Measurements from ENCODE around the gene ANKRD1. TPM values are rescaled to one million over a fixed set of nuclear protein-coding genes. Genes with fewer than 3 reads are reported as not detected.

Gene ANKRD1
- total RNA-seq, 1 experiment from 2014 or later = 0.26 TPM

GRCh38 chr10:90889636-90890035 lies 31.3 kb downstream of the ANKRD1 start:
- POLR2A ChIA-PET = no interaction called here
- ATAC-seq (no peak), DNase-seq (ENCODE audit: low read depth, low spot score) (no peak)
- no peaks in the 10 kb centered on the region for H3K9me3 ChIP-seq (ENCODE audit: control insufficient read depth, insufficient read depth, low read depth, low read length)
- H3K4me3 ChIP-seq (ENCODE audit: low read depth in 2 of 2, low read length in 2 of 2) = no peak overlapping the region
- no peaks in the 10 kb centered on the region for H3K4me1 ChIP-seq (ENCODE audit: control insufficient read depth, insufficient read depth, low read length)
- in situ Hi-C loops (cut with HindIII; ENCODE audit: low pct_unique_long_range_greater_than_20kb, low sequenced_read_pairs) = no loop called here
- TF ChIP-seq SIN3A (IDR thresholded peaks at IDR 0.05; ENCODE audit: borderline replicate concordance, insufficient read depth, low read depth, low read length) (no peak), POLR2AphosphoS5 (IDR thresholded peaks at IDR 0.05; ENCODE audit: low read depth, low read length) (no peak), TCF7L2 (IDR thresholded peaks at IDR 0.05; ENCODE audit: low read depth, low read length) (no peak), REST (IDR thresholded peaks at IDR 0.05; ENCODE audit: insufficient read depth in 1 of 2, low read depth in 2 of 2, low read length in 1 of 2) (no peak)
- TF ChIP-seq, protein P1, sequence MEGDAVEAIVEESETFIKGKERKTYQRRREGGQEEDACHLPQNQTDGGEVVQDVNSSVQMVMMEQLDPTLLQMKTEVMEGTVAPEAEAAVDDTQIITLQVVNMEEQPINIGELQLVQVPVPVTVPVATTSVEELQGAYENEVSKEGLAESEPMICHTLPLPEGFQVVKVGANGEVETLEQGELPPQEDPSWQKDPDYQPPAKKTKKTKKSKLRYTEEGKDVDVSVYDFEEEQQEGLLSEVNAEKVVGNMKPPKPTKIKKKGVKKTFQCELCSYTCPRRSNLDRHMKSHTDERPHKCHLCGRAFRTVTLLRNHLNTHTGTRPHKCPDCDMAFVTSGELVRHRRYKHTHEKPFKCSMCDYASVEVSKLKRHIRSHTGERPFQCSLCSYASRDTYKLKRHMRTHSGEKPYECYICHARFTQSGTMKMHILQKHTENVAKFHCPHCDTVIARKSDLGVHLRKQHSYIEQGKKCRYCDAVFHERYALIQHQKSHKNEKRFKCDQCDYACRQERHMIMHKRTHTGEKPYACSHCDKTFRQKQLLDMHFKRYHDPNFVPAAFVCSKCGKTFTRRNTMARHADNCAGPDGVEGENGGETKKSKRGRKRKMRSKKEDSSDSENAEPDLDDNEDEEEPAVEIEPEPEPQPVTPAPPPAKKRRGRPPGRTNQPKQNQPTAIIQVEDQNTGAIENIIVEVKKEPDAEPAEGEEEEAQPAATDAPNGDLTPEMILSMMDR (IDR thresholded peaks at IDR 0.05) = no peak
- intact Hi-C loops (cut with micrococcal nuclease; ENCODE audit: unreplicated experiment) = no loop called here
- CTCF ChIA-PET = interaction anchor here (0.5 kb wide), 1 partner anchor 23 kb away, joined by 3 read pairs; no protein-coding TSS in a partner anchor
- no peaks in the 10 kb centered on the region for H3K27me3 ChIP-seq (ENCODE audit: control insufficient read depth, insufficient read depth, low read length)
- H3K27ac ChIP-seq (ENCODE audit: low read length) = no peak overlapping the region
- peaks cover 46% of the 10 kb centered on the region for H3K36me3 ChIP-seq (ENCODE audit: control insufficient read depth, insufficient read depth, low read length)
- BruUV-seq (replicated peaks) = no TSS peak

GRCh38 chr10:90888387-90888786 lies 32.5 kb downstream of the ANKRD1 start:
- DNase-seq (ENCODE audit: low read depth, low spot score) (no peak), ATAC-seq (no peak)
- peaks cover 48% of the 10 kb centered on the region for H3K36me3 ChIP-seq (ENCODE audit: control insufficient read depth, insufficient read depth, low read length)
- H3K4me1 ChIP-seq (ENCODE audit: control insufficient read depth, insufficient read depth, low read length) = no peaks in the 10 kb centered on the region
- no peak overlapping the region for H3K27ac ChIP-seq (ENCODE audit: low read length)
- ChIA-PET CTCF (interaction anchor here (0.7 kb wide), 1 partner anchor 22 kb away, joined by 10 read pairs; no protein-coding TSS in a partner anchor), POLR2A (no interaction called here)
- no peaks in the 10 kb centered on the region for H3K27me3 ChIP-seq (ENCODE audit: control insufficient read depth, insufficient read depth, low read length)
- TF ChIP-seq REST (IDR thresholded peaks at IDR 0.05; ENCODE audit: insufficient read depth in 1 of 2, low read depth in 2 of 2, low read length in 1 of 2) (no peak), POLR2AphosphoS5 (IDR thresholded peaks at IDR 0.05; ENCODE audit: low read depth, low read length) (no peak), TCF7L2 (IDR thresholded peaks at IDR 0.05; ENCODE audit: low read depth, low read length) (no peak), SIN3A (IDR thresholded peaks at IDR 0.05; ENCODE audit: borderline replicate concordance, insufficient read depth, low read depth, low read length) (no peak)
- TF ChIP-seq, protein P1 (IDR thresholded peaks at IDR 0.05) = no peak
- no peak overlapping the region for H3K4me3 ChIP-seq (ENCODE audit: low read depth in 2 of 2, low read length in 2 of 2)
- no peaks in the 10 kb centered on the region for H3K9me3 ChIP-seq (ENCODE audit: control insufficient read depth, insufficient read depth, low read depth, low read length)
- intact Hi-C loops (cut with micrococcal nuclease; ENCODE audit: unreplicated experiment) = no loop called here
- in situ Hi-C loops (cut with HindIII; ENCODE audit: low pct_unique_long_range_greater_than_20kb, low sequenced_read_pairs) = no loop called here
- BruUV-seq (replicated peaks) = no TSS peak

Measured in Panc1 (cell line).